NCI-H226 (cell line): ENCODE data around the gene NAPG.
A peak's percentile ranks its signal among the peaks of the same experiment; 100 is the strongest.
"Not testable (repeated sequence)": the region's sequence is repeated elsewhere in the genome, so short reads cannot be mapped to it uniquely, and the experiment has no call there.

Experiments used
- DNase-seq: peaks from one replicate; pipeline ENCODE4 v3.0.0-alpha.2; 2015

NAPG gene

DNA sequence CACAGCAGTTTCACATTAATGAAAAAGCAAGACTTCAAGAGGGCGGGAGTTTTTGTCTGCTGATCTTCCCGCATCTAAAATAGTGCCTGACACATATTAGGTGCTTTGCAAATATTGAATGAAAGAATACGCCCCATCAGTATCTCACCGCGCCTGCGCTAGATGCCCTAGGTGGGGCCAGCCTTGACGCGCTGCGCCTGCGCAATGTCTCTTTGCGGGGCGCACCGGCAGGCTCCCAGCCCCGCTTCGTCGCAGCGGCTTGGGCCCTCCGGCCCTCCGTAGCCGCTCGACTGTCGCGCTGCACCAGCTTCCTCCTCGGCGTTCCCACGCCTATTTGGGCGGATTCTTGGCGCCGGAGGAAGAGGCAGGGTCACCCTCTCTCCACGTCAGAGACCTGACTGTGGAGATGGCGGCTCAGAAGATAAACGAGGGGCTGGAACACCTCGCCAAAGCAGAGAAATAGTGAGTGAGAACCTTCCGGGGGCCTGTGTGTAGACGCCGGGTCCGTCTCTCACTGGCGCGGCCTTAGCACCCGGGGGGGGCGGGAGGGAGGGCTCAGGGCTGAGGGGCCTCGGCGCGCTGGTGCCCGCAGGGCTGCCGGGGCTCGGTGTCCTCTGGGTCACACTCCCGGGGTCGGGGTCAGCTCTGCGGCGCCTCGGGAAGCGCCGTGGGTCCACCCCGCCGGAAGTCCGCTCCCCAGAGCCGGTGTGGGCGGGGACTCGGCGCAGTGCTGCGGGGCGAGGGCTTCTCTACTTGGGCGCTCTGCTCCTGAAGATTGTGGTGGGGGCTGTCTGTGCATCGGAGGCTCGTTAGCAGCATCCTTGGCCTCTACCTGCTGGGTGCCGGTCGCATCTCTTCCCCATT is at the start of gene NAPG:
Gene NAPG, plus strand, starts transcription at position 331 of the 864 bp plus-strand sequence. Its CDS starts 76 bp downstream, at position 407.
- DNase-seq: peak; percentile 97

GRCh38 chr18:10476338-10476791 is 49.5 kb upstream of the NAPG start:
- DNase-seq: no peak

DNA sequence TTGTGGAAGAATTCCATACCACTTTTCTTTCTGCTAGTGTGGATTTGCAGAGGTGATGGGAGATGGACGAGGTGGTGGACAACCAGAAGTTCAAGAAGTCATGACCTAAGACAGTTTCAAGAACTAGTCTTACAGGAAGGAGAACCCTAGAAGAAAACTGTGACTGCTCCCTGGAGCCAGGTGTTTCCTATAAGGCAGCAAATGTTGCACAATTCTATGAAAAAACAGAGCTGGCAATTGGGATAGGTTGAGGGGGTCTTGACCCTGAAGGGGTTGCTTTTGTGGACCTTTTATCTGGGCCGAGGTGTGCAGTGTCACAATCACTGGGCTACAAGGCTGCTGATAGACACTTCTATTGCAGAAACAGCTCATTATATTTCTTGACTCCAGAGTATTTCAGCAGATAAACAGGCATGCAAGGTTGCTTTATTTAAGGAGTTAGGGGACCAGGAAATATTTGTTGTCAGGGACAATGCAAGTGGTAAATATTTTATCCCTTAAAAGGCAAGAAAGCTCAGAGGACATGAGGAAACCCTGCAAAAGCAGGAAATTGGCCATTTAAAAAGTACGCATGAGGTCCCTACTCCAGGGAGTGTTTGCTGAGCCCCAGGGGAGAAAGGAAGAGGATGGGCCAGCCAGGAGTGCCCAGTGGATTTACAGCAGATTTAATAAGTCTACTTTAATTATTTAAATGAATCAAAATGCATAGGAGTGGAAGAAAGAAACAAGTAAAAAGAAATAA is 48.5 kb upstream of the NAPG start:
- no peak for DNase-seq

- no peak for DNase-seq
Observed at GRCh38 chr18:10477863-10478260, 48.0 kb upstream of the NAPG start.

- DNase-seq: no peak
Observed at GRCh38 chr18:10481831-10482230, 44.0 kb upstream of the NAPG start.

GRCh38 chr18:10482363-10482984 is 43.4 kb upstream of the NAPG start:
- no peak for DNase-seq

- no peak for DNase-seq
Observed at GRCh38 chr18:10482985-10483949, 42.6 kb upstream of the NAPG start.

DNA sequence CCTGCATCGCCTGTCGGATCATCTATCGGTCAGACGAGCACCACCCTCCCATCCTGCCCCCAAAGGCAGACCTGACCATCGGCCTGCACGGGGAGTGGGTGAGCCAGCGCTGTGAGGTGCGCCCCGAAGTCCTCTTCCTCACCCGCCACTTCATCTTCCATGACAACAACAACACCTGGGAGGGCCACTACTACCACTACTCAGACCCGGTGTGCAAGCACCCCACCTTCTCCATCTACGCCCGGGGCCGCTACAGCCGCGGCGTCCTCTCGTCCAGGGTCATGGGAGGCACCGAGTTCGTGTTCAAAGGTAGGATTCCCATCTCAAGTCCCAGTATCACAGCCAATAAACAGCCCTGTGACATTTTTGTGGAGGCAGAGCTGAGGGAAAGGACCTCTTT is 40.4 kb upstream of the NAPG start:
- no peak for DNase-seq

DNA sequence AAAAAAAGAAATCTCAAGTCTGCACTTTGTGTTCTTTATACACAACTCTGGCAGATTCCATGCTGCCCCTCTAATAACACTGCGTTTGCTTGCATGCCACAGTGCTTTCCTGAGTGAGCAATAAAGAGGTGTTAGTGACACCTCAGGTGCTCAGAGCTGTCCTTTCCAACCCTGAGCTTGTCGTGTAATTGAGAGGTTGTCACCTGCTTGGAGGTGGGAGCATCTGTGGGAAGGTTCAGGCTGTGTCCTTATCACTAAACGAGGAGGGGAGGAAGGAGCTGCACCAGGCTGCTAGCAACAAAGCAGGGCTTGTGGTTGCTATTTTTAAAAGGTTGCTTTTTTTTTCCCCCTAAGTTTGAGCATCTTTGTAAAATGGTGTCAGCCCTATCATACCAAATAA is 39.5 kb upstream of the NAPG start:
- no peak for DNase-seq

- no peak for DNase-seq
Observed at GRCh38 chr18:10487154-10487553, 38.7 kb upstream of the NAPG start.

GRCh38 chr18:10488017-10488416 is 37.8 kb upstream of the NAPG start:
- no peak for DNase-seq

DNA sequence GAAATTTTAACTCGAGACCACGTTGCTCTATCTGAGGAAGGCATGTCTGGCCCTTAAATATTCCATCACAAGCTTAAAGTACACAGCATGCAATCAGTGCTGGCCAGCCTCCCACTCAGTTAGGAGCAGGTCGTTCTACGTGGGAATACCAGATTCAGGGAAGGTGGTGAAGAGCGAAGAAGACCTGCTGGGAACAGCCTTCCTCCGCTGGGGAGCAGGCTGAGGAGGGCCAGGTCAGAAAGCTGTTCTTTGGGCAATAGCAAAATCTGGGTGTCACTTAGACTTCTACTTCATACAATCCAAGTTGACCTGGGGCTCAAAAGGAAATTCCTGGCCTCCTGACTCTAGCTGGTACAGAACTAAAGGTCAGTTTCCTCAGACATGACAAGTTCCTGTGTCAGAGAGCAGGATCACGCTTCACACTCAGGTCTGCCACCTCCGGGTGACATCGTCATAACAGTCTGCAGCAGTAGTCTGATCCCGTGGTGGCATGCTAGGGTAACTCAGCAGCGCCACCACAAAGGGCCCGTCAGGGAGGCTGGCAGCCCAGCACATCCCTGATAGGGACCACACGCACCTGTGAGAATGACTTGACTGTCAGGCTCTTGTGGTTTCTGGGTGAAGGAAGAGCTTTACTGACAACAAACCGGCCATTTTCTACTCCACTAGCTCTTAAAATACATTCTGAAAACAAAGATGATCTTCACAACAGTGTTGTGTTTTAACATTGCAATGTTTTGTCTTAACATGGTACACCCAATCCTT is 35.2 kb upstream of the NAPG start:
- DNase-seq: no peak

- DNase-seq: no peak
Observed at GRCh38 chr18:10495936-10496335, 29.9 kb upstream of the NAPG start.

DNA sequence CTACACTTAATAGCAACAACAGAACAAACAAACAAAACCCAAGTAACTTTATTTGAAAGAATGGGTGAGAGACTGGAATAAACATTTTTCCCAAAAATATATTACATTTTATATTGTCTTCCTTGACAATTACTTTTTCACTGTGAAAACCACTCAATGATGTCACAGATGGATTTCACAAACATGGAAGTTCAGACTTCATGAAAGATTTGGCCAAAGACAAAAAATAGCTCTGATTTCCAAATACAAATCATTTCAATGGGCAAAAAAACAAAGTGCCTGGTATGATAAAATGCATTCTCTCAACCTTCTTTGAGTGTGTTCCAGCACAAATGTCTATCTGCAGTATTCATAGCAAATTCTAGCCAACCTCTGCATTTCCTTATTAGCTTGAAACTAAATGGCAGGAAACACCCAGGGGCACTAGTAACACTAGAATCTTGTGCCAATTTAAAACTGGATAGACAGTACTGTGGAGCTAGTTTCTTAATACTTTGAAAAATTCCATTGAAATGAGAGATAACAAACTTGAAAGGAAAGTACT is 28.5 kb upstream of the NAPG start:
- peak; percentile 13 for DNase-seq

- no peak for DNase-seq
Observed at GRCh38 chr18:10499230-10499629, 26.6 kb upstream of the NAPG start.

DNA sequence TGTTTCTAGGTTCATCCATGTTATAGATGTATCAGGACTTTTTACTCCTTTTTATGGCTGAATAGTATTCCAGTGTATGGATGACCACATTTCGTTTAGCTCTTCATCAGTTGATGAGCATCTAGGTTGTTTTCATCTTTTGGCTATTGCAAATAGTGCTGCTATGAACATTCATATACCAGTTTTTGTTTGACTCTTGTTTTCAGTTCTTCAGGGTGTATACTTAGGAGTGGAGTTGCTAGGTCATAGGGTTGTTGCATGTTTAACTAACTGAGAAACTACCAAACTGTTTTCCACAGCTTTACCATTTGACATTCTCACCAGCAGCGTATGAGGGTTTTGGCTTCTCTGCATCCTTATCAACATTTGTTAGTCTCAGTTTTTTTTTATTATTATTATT is 25.8 kb upstream of the NAPG start:
- no peak for DNase-seq

DNA sequence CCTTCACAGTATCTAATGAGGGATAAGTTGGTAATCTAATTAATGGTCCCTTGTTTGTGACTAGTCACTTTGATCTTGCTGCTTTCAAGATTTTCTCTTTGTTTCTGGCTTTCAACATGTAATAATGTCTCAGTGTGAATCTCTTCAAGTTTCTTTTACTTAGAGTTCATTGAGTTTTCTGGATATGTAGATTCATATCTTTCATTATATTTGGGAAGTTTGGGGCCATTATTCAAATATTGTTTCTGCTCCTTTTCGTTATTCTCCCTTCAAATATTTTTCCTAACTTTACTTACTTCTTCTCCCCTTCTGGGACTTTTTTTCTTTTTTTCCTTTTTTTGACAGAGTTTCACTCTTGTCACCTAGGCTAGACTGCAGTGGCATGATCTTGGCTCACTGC is 21.1 kb upstream of the NAPG start:
- no peak for DNase-seq

DNA sequence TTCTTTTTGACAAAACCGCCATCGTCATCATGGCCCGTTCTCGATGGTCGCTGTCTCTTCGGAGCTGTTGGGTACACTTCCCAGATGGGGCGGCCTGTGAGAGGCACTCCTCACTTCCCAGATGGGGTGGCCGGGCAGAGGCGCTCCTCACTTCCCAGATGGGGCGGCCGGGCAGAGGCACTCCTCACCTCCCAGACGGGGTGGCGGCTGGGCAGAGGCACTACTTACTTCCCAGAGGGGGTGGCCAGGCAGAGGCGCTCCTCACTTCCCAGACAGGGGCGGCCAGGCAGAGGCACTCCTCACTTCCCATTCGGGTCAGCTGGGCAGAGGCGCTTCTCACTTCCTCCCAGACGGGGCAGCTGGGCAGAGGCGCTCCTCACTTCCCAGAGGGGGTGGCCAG is 19.9 kb upstream of the NAPG start:
- DNase-seq: not testable (repeated sequence)

- no peak for DNase-seq
Observed at GRCh38 chr18:10508591-10508990, 17.2 kb upstream of the NAPG start.

- DNase-seq: no peak
Observed at GRCh38 chr18:10511236-10511635, 14.6 kb upstream of the NAPG start.

DNA sequence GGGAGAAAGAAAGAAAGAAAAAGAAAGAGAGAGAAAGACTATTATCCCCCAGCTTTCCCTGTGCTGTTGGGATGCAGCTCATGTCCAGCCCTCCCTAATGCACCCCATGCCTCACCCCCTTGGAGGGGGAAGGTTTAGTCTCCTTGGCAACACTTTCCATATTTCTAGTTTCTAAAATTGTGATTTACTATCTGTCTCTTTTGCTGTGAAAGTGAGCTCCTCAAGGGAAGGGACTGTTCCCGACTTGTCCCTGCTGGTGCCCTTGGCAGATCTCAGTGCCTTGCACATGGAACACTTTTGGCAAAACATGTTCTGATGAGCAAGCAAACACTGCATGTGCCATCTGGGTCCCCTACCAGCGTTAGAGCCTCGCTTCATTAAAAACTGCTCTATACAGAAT is 11.7 kb upstream of the NAPG start:
- DNase-seq: no peak
